ENCODE results near the gene GOLM1. TPM values are rescaled to one million over a fixed set of nuclear protein-coding genes. Genes with fewer than 3 reads are reported as not detected.

The GOLM1 gene
- total RNA-seq, 1 donor from 2014 or later: 126 TPM

GRCh38 chr9:85984457-85984856 lies 114.9 kb downstream of the GOLM1 start:
- H4K20me1 ChIP-seq (ENCODE audit: insufficient read depth, low read length): no peaks in the 10 kb centered on the region
- no peak overlapping the region for H3K4me3 Mint-ChIP-seq (ENCODE audit: unreplicated experiment)
- H3K4me2 ChIP-seq (ENCODE audit: low read length): no peak overlapping the region
- no peaks in the 10 kb centered on the region for H3K79me2 ChIP-seq (ENCODE audit: insufficient read depth, low read length)
- peaks cover 26% of the 10 kb centered on the region for H3K36me3 Mint-ChIP-seq (ENCODE audit: low read depth, unreplicated experiment)
- no peak overlapping the region for H3K4me3 ChIP-seq (ENCODE audit: insufficient read depth, low read depth, low read length)
- no peak overlapping the region for H3K27ac Mint-ChIP-seq (ENCODE audit: unreplicated experiment)
- H3K36me3 ChIP-seq (ENCODE audit: insufficient read depth, low read length): peaks cover 16% of the 10 kb centered on the region
- H3K9me3 Mint-ChIP-seq (ENCODE audit: unreplicated experiment): no peaks in the 10 kb centered on the region
- no peaks in the 10 kb centered on the region for H3K4me1 Mint-ChIP-seq (ENCODE audit: low read depth, unreplicated experiment)
- H3K27ac ChIP-seq (ENCODE audit: low read depth, low read length): no peak overlapping the region
- no peaks in the 10 kb centered on the region for H3K27me3 ChIP-seq (ENCODE audit: insufficient read depth, low read length)
- H3K4me1 ChIP-seq (ENCODE audit: insufficient read depth, low read length): no peaks in the 10 kb centered on the region
- TF ChIP-seq CTCF (IDR thresholded peaks at IDR 0.05; ENCODE audit: insufficient read depth, low read depth, low read length) (no peak), EZH2 (IDR thresholded peaks at IDR 0.05; ENCODE audit: insufficient read depth, low read length) (no peak)
- no peaks in the 10 kb centered on the region for H3K27me3 Mint-ChIP-seq (ENCODE audit: low read depth, unreplicated experiment)
- H2AFZ ChIP-seq (ENCODE audit: low read depth, low read length): no peak overlapping the region
- H3K9ac ChIP-seq (ENCODE audit: low read length): no peak overlapping the region
- no peaks in the 10 kb centered on the region for H3K9me3 ChIP-seq (ENCODE audit: insufficient read depth, low read depth, low read length)
- DNase-seq (ENCODE audit: low read depth): no peak
- FAIRE-seq: no peak

- Histone ChIP-seq H3K79me2 (ENCODE audit: insufficient read depth, low read length) (no peaks in the 10 kb centered on the region), H3K4me2 (ENCODE audit: low read length) (no peak overlapping the region), H3K9me3 (ENCODE audit: insufficient read depth, low read depth, low read length) (no peaks in the 10 kb centered on the region), H3K27ac (ENCODE audit: low read depth, low read length) (no peak overlapping the region), H3K36me3 (ENCODE audit: insufficient read depth, low read length) (peaks cover 31% of the 10 kb centered on the region), H3K4me3 (ENCODE audit: insufficient read depth, low read depth, low read length) (no peak overlapping the region), H3K9ac (ENCODE audit: low read length) (no peak overlapping the region), H4K20me1 (ENCODE audit: insufficient read depth, low read length) (no peaks in the 10 kb centered on the region), H3K27me3 (ENCODE audit: insufficient read depth, low read length) (no peaks in the 10 kb centered on the region), H3K4me1 (ENCODE audit: insufficient read depth, low read length) (no peaks in the 10 kb centered on the region), H2AFZ (ENCODE audit: low read depth, low read length) (no peak overlapping the region)
- TF ChIP-seq EZH2 (IDR thresholded peaks at IDR 0.05; ENCODE audit: insufficient read depth, low read length) (no peak), CTCF (IDR thresholded peaks at IDR 0.05; ENCODE audit: insufficient read depth, low read depth, low read length) (no peak)
- FAIRE-seq (no peak), DNase-seq (ENCODE audit: low read depth) (no peak)
- no peaks in the 10 kb centered on the region for H3K9me3 Mint-ChIP-seq (ENCODE audit: unreplicated experiment)
- no peaks in the 10 kb centered on the region for H3K27me3 Mint-ChIP-seq (ENCODE audit: low read depth, unreplicated experiment)
- peaks cover 4% of the 10 kb centered on the region for H3K4me1 Mint-ChIP-seq (ENCODE audit: low read depth, unreplicated experiment)
- peaks cover 25% of the 10 kb centered on the region for H3K36me3 Mint-ChIP-seq (ENCODE audit: low read depth, unreplicated experiment)
- H3K27ac Mint-ChIP-seq (ENCODE audit: unreplicated experiment): no peak overlapping the region
- H3K4me3 Mint-ChIP-seq (ENCODE audit: unreplicated experiment): no peak overlapping the region
Measured at GRCh38 chr9:85981369-85981768, 118.0 kb downstream of the GOLM1 start.

- no peak overlapping the region for H3K4me3 ChIP-seq (ENCODE audit: insufficient read depth, low read depth, low read length)
- peaks cover 40% of the 10 kb centered on the region for H3K36me3 ChIP-seq (ENCODE audit: insufficient read depth, low read length)
- H4K20me1 ChIP-seq (ENCODE audit: insufficient read depth, low read length): no peaks in the 10 kb centered on the region
- DNase-seq (ENCODE audit: low read depth) (no peak), FAIRE-seq (no peak)
- no peaks in the 10 kb centered on the region for H3K9me3 ChIP-seq (ENCODE audit: insufficient read depth, low read depth, low read length)
- no peaks in the 10 kb centered on the region for H3K79me2 ChIP-seq (ENCODE audit: insufficient read depth, low read length)
- H3K9me3 Mint-ChIP-seq (ENCODE audit: unreplicated experiment): no peaks in the 10 kb centered on the region
- no peak overlapping the region for H3K9ac ChIP-seq (ENCODE audit: low read length)
- TF ChIP-seq EZH2 (IDR thresholded peaks at IDR 0.05; ENCODE audit: insufficient read depth, low read length) (no peak), CTCF (IDR thresholded peaks at IDR 0.05; ENCODE audit: insufficient read depth, low read depth, low read length) (no peak)
- H3K27me3 ChIP-seq (ENCODE audit: insufficient read depth, low read length): no peaks in the 10 kb centered on the region
- peaks cover 18% of the 10 kb centered on the region for H3K36me3 Mint-ChIP-seq (ENCODE audit: low read depth, unreplicated experiment)
- H3K27ac Mint-ChIP-seq (ENCODE audit: unreplicated experiment): no peak overlapping the region
- no peak overlapping the region for H3K4me3 Mint-ChIP-seq (ENCODE audit: unreplicated experiment)
- H2AFZ ChIP-seq (ENCODE audit: low read depth, low read length): no peak overlapping the region
- peaks cover 4% of the 10 kb centered on the region for H3K4me1 Mint-ChIP-seq (ENCODE audit: low read depth, unreplicated experiment)
- no peaks in the 10 kb centered on the region for H3K27me3 Mint-ChIP-seq (ENCODE audit: low read depth, unreplicated experiment)
- no peak overlapping the region for H3K4me2 ChIP-seq (ENCODE audit: low read length)
- H3K4me1 ChIP-seq (ENCODE audit: insufficient read depth, low read length): no peaks in the 10 kb centered on the region
- no peak overlapping the region for H3K27ac ChIP-seq (ENCODE audit: low read depth, low read length)
Measured at GRCh38 chr9:85978496-85978895, 120.9 kb downstream of the GOLM1 start.

Other genes with a start within 250 kb of the GOLM1 start
- 28.7 and 31.4 TPM in 2 replicates for gene NAA35, start 158.4 kb downstream of the GOLM1 start, total RNA-seq
- not detected in 2 replicates for gene C9orf153, start 160.1 kb upstream of the GOLM1 start, total RNA-seq
- gene ISCA1, start 183.0 kb upstream of the GOLM1 start, total RNA-seq: 30.2 and 30.6 TPM in 2 replicates